ENCODE results near the gene ADI1.
"Not testable (repeated sequence)": the region's sequence is repeated elsewhere in the genome, so short reads cannot be mapped to it uniquely, and the experiment has no call there.

ADI1 gene

GRCh38 chr2:3492951-3493614 lies 26.2 kb downstream of the ADI1 start:
- no peak for DNase-seq

DNA sequence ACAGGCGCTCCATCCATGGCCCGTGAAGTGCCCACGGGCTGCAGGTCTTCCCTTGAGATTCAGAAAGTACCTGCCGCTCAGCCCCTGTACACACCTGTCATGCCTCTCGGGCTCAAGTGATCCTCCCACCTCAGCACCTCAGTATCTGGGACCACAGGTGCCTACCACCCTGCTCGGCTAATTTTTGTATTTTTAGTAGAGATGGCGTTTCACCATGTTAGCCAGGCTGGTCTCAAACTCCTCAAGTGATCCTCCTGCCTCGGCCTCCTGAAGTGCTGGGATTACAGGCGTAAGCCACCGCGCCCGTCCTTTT lies 26.9 kb downstream of the ADI1 start:
- DNase-seq = not testable (repeated sequence)

GRCh38 chr2:3491716-3492474 lies 27.4 kb downstream of the ADI1 start:
- no peak for DNase-seq

GRCh38 chr2:3491306-3491705 lies 28.0 kb downstream of the ADI1 start:
- no peak for DNase-seq

- DNase-seq = no peak
These were observed 28.9 kb downstream of the ADI1 start for GRCh38 chr2:3490191-3491170.

DNA sequence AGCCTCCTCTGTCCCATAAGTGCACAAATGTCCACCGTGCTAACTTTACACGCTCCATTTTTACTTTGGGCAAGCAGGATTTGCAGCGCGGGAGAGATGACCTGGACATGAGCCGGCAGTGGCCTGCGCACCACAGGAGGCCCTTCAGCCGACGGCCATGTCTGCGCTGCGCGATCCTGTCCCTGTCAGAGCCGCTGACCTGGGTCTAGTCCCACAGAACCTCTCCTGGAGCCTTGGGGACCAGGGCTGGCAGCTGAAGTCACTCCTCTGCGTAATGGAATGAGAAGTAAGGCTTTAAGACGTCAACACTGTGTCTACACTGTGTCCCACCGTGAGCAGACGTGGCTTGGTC lies 29.6 kb downstream of the ADI1 start:
- no peak for DNase-seq

- DNase-seq = peak; percentile 8
These were observed 30.2 kb downstream of the ADI1 start for GRCh38 chr2:3488855-3489763.

DNA sequence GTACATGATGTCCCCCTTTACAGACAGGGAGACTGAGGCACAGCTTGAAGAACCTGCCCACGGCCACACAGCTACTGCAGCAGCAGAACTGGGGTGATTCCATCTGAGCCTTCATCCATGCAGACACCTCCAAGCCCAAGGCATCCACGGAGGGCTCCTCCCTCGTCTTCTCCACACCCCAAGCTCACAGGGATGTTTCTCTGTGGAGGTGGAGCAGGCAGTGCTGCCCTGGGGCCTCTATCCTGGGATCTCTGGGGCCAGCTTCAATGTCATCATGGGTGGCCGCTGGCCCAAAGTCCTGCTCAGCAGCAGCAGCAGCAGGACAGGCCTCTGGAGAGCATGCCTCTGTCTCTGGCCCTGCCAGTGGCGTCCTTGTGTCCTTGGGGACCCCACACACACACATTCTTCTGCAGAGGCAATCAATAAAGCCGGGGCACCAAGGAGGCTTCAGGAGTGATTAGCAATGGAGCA lies 31.2 kb downstream of the ADI1 start:
- DNase-seq = no peak

DNA sequence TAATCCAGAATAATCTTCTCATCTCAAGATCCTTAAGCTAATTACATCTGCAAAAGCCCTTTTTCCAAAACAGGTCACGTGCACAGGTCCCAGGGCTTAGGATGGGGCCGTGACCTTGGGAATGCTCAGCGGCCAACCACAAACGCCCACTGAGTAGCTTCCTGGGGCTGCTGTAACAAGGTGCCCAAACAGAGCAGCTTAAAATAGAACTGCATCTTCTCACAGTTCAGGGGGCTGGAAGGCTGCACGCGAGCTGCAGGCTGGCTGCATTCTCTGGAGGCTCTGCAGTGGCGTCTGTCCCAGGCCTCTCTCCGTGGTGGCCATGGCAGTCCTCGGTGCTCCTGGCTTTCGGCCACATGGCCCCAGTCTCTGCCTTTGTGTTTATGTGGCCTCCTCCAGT lies 31.9 kb downstream of the ADI1 start:
- DNase-seq = no peak

DNA sequence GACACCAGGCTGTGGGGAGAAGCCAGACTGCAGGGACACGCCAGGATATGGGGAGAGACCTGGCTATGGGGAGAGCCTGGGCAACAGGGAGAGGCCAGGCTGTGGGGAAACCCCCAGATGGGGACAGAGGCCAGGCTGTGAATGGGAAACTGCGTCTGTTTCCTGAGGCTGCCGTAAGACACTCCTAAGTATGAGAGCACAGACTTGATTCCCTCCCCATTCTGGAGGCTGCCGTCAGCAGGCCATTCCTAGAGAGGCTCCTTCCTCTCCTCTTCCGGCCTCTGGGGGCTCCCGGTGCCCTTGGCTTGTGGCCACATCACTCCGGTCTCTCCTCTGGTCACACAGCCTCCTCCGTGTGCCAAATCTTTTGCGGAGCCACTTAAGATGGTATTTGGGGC lies 32.3 kb downstream of the ADI1 start:
- no peak for DNase-seq

- no peak for DNase-seq
These were observed 33.0 kb downstream of the ADI1 start for GRCh38 chr2:3486047-3487027.

DNA sequence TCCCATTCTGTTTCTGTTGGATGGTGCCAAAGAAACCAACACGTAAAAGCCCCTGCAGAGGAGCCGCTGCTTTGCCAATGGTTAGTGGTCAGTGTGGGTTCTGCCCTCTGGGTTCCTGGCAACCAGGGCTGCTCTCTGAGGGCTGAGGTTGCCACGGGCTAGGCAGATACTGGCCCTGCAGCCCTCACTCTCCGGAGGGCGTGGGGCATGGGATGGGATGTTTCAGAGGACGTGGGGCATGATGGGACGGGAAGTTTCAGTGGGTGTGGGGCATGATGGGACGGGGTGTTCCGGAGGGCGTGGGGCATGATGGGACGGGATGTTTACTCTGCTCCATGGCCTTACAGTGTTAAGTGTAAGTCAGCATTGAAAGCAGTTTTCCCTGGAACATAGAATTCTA lies 34.2 kb downstream of the ADI1 start:
- DNase-seq = no peak

- no peak for DNase-seq
These were observed 35.1 kb downstream of the ADI1 start for GRCh38 chr2:3483986-3484960.

DNA sequence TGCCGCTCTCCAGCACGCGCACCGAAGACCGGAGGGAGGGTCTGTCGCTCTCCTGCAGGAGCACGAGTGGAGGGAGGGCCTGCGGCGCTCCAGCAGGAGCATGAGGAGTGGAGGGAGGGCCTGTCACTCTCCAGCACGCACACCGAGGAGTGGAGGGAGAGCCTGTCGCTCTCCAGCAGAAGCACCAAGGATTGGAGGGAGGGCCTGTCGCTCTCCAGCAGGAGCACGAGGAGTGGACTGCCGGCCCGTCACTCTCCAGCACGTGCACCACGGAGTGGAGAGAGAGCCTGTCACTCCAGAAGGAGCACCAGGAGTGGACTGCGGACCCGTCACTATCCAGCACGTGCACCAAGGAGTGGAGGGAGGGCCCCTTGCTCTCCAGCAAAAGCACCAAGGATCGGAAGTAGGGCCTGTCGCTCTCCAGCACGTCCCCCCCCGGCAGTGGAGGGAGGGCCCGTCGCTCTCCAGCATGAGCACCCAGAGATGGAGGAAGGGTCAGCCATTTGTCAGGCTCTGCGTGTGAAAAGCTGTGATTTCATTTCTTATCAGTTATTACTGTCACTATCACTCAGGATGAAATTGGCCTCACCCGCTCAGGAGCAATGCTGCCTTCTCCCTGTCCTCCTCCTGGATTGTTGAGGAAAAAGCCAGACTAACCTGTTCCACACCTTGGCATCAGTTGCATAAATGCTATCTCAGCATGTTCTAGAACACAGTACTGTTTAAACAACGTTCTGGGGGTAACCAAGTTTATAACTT lies 35.9 kb downstream of the ADI1 start:
- DNase-seq = no peak

- DNase-seq = no peak
These were observed 36.9 kb downstream of the ADI1 start for GRCh38 chr2:3482363-3482821.

- no peak for DNase-seq
These were observed 37.5 kb downstream of the ADI1 start for GRCh38 chr2:3481736-3482362.

DNA sequence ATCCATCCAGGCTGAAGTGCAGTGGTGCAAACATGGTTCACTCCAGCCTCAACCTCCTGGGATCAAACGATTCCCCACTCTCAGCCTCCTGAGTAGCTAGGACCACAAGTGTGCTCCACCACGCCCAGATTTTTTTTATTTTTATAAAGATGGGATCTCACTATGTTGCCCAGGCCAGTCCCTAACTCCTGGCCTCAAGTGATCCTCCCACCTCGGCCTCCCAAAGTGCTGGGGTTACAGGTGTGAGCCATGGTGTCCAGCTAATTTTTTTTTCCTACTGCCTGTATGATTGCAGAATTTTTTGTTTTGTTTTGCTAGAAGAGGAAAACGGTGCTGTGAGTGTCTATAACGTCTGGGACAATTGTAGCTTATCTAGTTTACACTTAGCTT lies 38.3 kb downstream of the ADI1 start:
- no peak for DNase-seq

DNA sequence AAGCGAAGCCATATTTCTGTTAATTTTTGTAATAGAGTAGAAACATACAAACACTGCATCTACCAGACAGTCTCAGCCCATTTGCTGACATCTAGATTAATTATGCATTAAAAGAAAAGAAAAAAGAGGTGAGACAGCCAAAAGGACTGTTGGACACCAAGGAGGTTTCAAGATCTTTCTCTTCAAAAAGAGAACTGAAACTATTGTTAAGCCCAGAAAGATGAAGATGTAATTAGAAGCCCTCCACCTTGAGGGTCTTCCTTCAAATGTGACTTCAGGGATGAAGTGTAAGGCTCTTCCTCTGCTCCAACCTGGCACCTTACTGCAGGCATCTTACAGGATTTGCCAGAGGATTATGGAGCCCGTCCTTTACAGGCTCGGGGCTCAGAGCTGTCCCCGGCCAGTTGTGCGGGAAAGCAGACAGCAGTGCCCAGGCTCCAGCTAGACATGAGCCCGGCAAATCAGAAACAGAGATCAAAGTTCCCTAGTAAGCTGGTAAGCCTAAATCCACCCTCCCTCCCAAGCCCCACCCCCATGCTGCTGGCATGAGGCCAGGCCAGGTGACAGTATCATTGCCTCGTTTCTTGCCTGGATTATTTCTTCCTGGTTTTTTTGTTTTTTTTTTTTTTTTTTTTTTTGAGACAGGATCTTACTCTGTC lies 38.9 kb downstream of the ADI1 start:
- no peak for DNase-seq

Data from kidney glomerular epithelial cell (primary cell).